GM12878 (cell line): ENCODE results near the gene DNAI4. TPM values are rescaled to one million over a fixed set of nuclear protein-coding genes. Genes with fewer than 3 reads are reported as not detected.

Experiments
- ATAC-seq: fragments of 200-7000 bp; cut with Tn5 transposase; 3 replicates; pipeline ENCODE4 v1.9.1; 2020; ENCODE audit warnings: mild to moderate bottlenecking, moderate library complexity
- BruUV-seq: library from RNA; stranded (reverse); fragments of 400-500 nt; replicated peaks from 2 replicates; lab custom pipeline; 2021; lab: Mats Ljungman, UMichigan
- CTCF ChIA-PET: fragments of 300-600 bp; sonication (Branson Sonifier 250); formaldehyde crosslinking; extraction: SDS; loops from one replicate; lab custom pipeline; 2021; ENCODE audit warnings: inconsistent platforms; lab: Yijun Ruan, JAX
- POLR2A ChIA-PET: fragments of 350-600 bp; formaldehyde crosslinking; extraction: SDS; loops from one replicate; lab custom pipeline; 2021; ENCODE audit warnings: inconsistent platforms; lab: Charles Lee
- RAD21 ChIA-PET: fragments of 300-600 bp; sonication (Branson Sonifier 250); formaldehyde crosslinking; loops from one replicate; lab custom pipeline; 2023; ENCODE audit warnings: antibody characterized with exemption; ENCODE audit not compliant: unreplicated experiment; lab: Charles Lee
- SMC1A ChIA-PET: fragments of 300-600 bp; sonication (Branson Sonifier 250); formaldehyde crosslinking; loops from one replicate; lab custom pipeline; 2023; ENCODE audit not compliant: unreplicated experiment, uncharacterized antibody; lab: Charles Lee
- DNase-seq: peaks from one replicate; pipeline ENCODE4 v3.0.0-alpha.2; 2011; ENCODE audit warnings: low read depth, low spot score
- FAIRE-seq: peaks from 3 replicates; lab custom pipeline; 2011; peaks lifted over from hg19 to GRCh38; lab: Jason Lieb, UNC
- H2AFZ ChIP-seq: 2 replicates; pipeline ENCODE4 v1.6.0; 2011; ENCODE audit warnings: low read depth, low read length, control low read depth; ENCODE audit not compliant: control insufficient read depth
- H3K27ac ChIP-seq: 2 replicates; pipeline ENCODE4 v1.5.1; 2011; ENCODE audit warnings: control low read depth; ENCODE audit not compliant: control insufficient read depth, insufficient read depth
- H3K27me3 ChIP-seq, 2 experiments: replicated peaks in 1 of 2; 2 replicates each; pipeline versions ENCODE4 v1.6.0 to v1.6.1; 2011; ENCODE audit warnings: low read length in 1 of 2; ENCODE audit not compliant: control insufficient read depth in 2 of 2, insufficient read depth in 2 of 2
- H3K36me3 ChIP-seq, 2 experiments: 2 replicates each; pipeline ENCODE4 v1.5.1; 2011; ENCODE audit warnings: low read length in 1 of 2; ENCODE audit not compliant: control insufficient read depth in 2 of 2, insufficient read depth in 2 of 2
- H3K4me1 ChIP-seq: 2 replicates; pipeline ENCODE4 v1.6.1; 2011; ENCODE audit warnings: mild to moderate bottlenecking, low read length, moderate library complexity, mixed read lengths; ENCODE audit not compliant: control insufficient read depth, insufficient read depth
- H3K4me2 ChIP-seq: 2 replicates; pipeline ENCODE4 v1.6.0; 2011; ENCODE audit warnings: control low read depth; ENCODE audit not compliant: control insufficient read depth, insufficient read depth
- H3K4me3 ChIP-seq: fragments of 200-600 bp; sonication (generic); 2 replicates; pipeline ENCODE4 v1.5.1; 2016
- H3K79me2 ChIP-seq: 2 replicates; pipeline ENCODE4 v1.6.0; 2011; ENCODE audit warnings: low read length; ENCODE audit not compliant: control insufficient read depth, insufficient read depth
- H3K9ac ChIP-seq: 2 replicates; pipeline ENCODE4 v1.8.0; 2011; ENCODE audit warnings: low read length, control low read depth, mixed read lengths; ENCODE audit not compliant: control insufficient read depth, insufficient read depth
- H3K9me3 ChIP-seq: replicated peaks from 3 replicates; pipeline ENCODE4 v1.5.1; 2011; ENCODE audit warnings: mild to moderate bottlenecking, low read length; ENCODE audit not compliant: control insufficient read depth, insufficient read depth
- H4K20me1 ChIP-seq: 2 replicates; pipeline ENCODE4 v1.6.0; 2011; ENCODE audit not compliant: control insufficient read depth, insufficient read depth
- BRCA1 ChIP-seq: IDR thresholded peaks from 2 replicates; pipeline ENCODE4 v1.6.1; 2011; ENCODE audit warnings: low read depth, low read length, improper control_type of control experiment
- CEBPB ChIP-seq, 2 experiments: fragments of 150-350 bp in 1 of 2; IDR thresholded peaks; 2 replicates each; pipeline ENCODE4 v1.6.1; 2012 to 2014; ENCODE audit warnings: low read depth in 2 of 2, low read length in 2 of 2, borderline replicate concordance in 1 of 2, inconsistent platforms in 1 of 2
- ETV6 ChIP-seq, 2 experiments: fragments of 450-650 bp in 1 of 2; IDR thresholded peaks in 1 of 2; conservative IDR thresholded peaks in 1 of 2; 2 replicates each; pipeline ENCODE4 v1.6.1; 2014; ENCODE audit warnings: antibody characterized with exemption in 1 of 2, borderline replicate concordance in 1 of 2, low read depth in 1 of 2, mild to moderate bottlenecking in 1 of 2, moderate library complexity in 1 of 2
- HDAC2 ChIP-seq: fragments of 200-600 bp; sonication (generic); IDR thresholded peaks from 2 replicates; pipeline ENCODE4 v1.6.1; 2017
- HDAC6 ChIP-seq: fragments of 200-600 bp; sonication (generic); IDR thresholded peaks from one replicate; pipeline ENCODE4 v1.8.0; 2017; ENCODE audit warnings: antibody characterized with exemption; ENCODE audit not compliant: unreplicated experiment
- IKZF1 ChIP-seq: fragments of 450-650 bp; conservative IDR thresholded peaks from 2 replicates; pipeline ENCODE4 v1.6.1; 2017; ENCODE audit warnings: antibody characterized with exemption, mild to moderate bottlenecking
- NRF1 ChIP-seq: conservative IDR thresholded peaks from 2 replicates; pipeline ENCODE4 v1.6.1; 2011; ENCODE audit warnings: mild to moderate bottlenecking, low read depth, low read length, improper control_type of control experiment
- PAX8 ChIP-seq: fragments of 450-650 bp; IDR thresholded peaks from 2 replicates; pipeline ENCODE4 v1.6.1; 2017; ENCODE audit warnings: mild to moderate bottlenecking, moderate library complexity
- POLR2AphosphoS2 ChIP-seq: IDR thresholded peaks from 2 replicates; pipeline ENCODE4 v1.6.1; 2011; ENCODE audit warnings: low read depth, mild to moderate bottlenecking, low read length, improper control_type of control experiment, moderate library complexity
- POLR2AphosphoS5 ChIP-seq: IDR thresholded peaks from 2 replicates; pipeline ENCODE4 v1.6.1; 2011; ENCODE audit warnings: mild to moderate bottlenecking, low read length, inconsistent platforms
- RCOR1 ChIP-seq: conservative IDR thresholded peaks from 2 replicates; pipeline ENCODE4 v1.6.1; 2012; ENCODE audit warnings: low read depth, low read length, improper control_type of control experiment
- RELA ChIP-seq: fragments of 450-650 bp; IDR thresholded peaks from 2 replicates; pipeline ENCODE4 v1.8.0; 2014; ENCODE audit warnings: borderline replicate concordance; ENCODE audit not compliant: partially characterized antibody
- SPI1 ChIP-seq: IDR thresholded peaks from 2 replicates; pipeline ENCODE4 v1.6.1; 2011; ENCODE audit warnings: low read depth, mild to moderate bottlenecking, low read length, moderate library complexity, borderline replicate concordance; ENCODE audit not compliant: insufficient read depth
- SREBF2 ChIP-seq: IDR thresholded peaks from 2 replicates; pipeline ENCODE4 v1.6.1; 2012; ENCODE audit warnings: mild to moderate bottlenecking, low read length
- TBL1XR1 ChIP-seq: IDR thresholded peaks from 2 replicates; pipeline ENCODE4 v1.6.1; 2012; ENCODE audit warnings: low read depth, low read length, improper control_type of control experiment
- YBX1 ChIP-seq: fragments of 450-650 bp; IDR thresholded peaks from 2 replicates; pipeline ENCODE4 v1.6.1; 2016; ENCODE audit warnings: antibody characterized with exemption
- WGBS: methylation state at CpG from one replicate; pipeline ENCODE4 v1.1.6; 2016; ENCODE audit warnings: low lambda C conversion rate; ENCODE audit not compliant: insufficient replicate concordance, insufficient coverage; ENCODE audit errors: missing lambda C conversion rate; 5-methylcytosine and 5-hydroxymethylcytosine counted together
- in situ Hi-C: fragments of 300-500 bp; cut with MboI; formaldehyde crosslinking; loops from 9 replicates; pipeline ENCODE4 v1.14.3; 2018; ENCODE audit warnings: mixed read lengths
- intact Hi-C: fragments of 100-400 bp; cut with micrococcal nuclease; formaldehyde crosslinking; loops from one replicate; pipeline ENCODE4 v1.14.2; 2022; ENCODE audit not compliant: unreplicated experiment
- polyA plus RNA-seq, 11 experiments: library from polyadenylated mRNA; depleted of rRNA in 4 of 11; unstranded in 6 of 11; stranded (reverse) in 5 of 11; fragments of >200 nt; fragmentation: Nextera tagmentation in 4 of 11; fragmentation: Illumina TruSeq in 1 of 11; extraction: Ambion mirVana in 4 of 11; extraction: Trizol in 1 of 11; gene quantifications; 1 replicate in 1 of 11; 2 replicates in 10 of 11; pipeline versions ENCODE4 v1.2.1 to v1.2.3, GENCODE V29; 2011 to 2016; ENCODE audit warnings: inconsistent platforms in 2 of 11, missing spikeins in 2 of 11, low read depth in 1 of 11
- total RNA-seq, 4 experiments: library from RNA; depleted of rRNA in 3 of 4; stranded (reverse); fragments of >200 nt in 3 of 4; fragmentation: Illumina TruSeq in 1 of 4; extraction: Trizol in 1 of 4; gene quantifications; 2 replicates each; pipeline versions ENCODE4 v1.2.1 to v1.2.3, GENCODE V29; 2013 to 2021
- TF ChIP-seq, protein P1 (sequence below): fragments of 450-650 bp; IDR thresholded peaks from 2 replicates; pipeline ENCODE4 v1.6.1; 2016; ENCODE audit warnings: mild to moderate bottlenecking
- TF ChIP-seq, protein P2 (sequence below): fragments of 450-650 bp; IDR thresholded peaks from 2 replicates; pipeline ENCODE4 v1.6.1; 2017; ENCODE audit warnings: low read depth, mild to moderate bottlenecking, moderate library complexity
- TF ChIP-seq, protein P3 (sequence below): IDR thresholded peaks from 2 replicates; pipeline ENCODE4 v1.6.1; 2011; ENCODE audit warnings: low read depth, mild to moderate bottlenecking, low read length, moderate library complexity, borderline replicate concordance; ENCODE audit errors: extremely low read depth
- TF ChIP-seq, protein P4 (sequence below): fragments of 450-650 bp; IDR thresholded peaks from 2 replicates; pipeline ENCODE4 v1.6.1; 2014; ENCODE audit warnings: mild to moderate bottlenecking

DNAI4 gene
- total and polyA plus RNA-seq, 10 of the 15 experiments (the other 5 are each of a cell fraction or from before 2014, with no cell fraction given): 0.13 to 2.3 (median 0.27) TPM; not detected in 1

DNA sequence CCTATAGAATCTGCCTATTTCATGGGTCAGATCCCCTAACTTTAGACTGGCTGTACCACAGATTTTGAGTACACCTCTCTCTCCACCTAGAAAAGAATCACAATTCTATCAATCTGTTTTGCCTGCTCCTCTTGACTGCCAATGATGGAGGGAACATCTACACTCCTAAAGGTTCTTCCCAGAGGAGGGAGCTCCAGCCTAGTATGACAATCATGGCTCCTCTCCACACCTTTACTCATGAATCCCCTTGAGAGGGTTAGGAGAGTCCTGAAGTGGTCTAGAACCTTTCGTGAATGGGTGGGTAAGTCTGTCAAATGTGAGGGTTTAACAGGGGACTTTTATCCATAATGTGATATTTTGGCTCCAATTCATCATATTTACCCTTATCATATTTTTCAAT is 48.0 kb downstream of the DNAI4 start (continued):
- TF ChIP-seq, protein P1, sequence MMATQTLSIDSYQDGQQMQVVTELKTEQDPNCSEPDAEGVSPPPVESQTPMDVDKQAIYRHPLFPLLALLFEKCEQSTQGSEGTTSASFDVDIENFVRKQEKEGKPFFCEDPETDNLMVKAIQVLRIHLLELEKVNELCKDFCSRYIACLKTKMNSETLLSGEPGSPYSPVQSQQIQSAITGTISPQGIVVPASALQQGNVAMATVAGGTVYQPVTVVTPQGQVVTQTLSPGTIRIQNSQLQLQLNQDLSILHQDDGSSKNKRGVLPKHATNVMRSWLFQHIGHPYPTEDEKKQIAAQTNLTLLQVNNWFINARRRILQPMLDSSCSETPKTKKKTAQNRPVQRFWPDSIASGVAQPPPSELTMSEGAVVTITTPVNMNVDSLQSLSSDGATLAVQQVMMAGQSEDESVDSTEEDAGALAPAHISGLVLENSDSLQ: no peak
- TF ChIP-seq, protein P2, sequence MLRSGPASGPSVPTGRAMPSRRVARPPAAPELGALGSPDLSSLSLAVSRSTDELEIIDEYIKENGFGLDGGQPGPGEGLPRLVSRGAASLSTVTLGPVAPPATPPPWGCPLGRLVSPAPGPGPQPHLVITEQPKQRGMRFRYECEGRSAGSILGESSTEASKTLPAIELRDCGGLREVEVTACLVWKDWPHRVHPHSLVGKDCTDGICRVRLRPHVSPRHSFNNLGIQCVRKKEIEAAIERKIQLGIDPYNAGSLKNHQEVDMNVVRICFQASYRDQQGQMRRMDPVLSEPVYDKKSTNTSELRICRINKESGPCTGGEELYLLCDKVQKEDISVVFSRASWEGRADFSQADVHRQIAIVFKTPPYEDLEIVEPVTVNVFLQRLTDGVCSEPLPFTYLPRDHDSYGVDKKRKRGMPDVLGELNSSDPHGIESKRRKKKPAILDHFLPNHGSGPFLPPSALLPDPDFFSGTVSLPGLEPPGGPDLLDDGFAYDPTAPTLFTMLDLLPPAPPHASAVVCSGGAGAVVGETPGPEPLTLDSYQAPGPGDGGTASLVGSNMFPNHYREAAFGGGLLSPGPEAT: no peak
- no peak for TF ChIP-seq SREBF2
- no peak for TF ChIP-seq POLR2AphosphoS5

DNA sequence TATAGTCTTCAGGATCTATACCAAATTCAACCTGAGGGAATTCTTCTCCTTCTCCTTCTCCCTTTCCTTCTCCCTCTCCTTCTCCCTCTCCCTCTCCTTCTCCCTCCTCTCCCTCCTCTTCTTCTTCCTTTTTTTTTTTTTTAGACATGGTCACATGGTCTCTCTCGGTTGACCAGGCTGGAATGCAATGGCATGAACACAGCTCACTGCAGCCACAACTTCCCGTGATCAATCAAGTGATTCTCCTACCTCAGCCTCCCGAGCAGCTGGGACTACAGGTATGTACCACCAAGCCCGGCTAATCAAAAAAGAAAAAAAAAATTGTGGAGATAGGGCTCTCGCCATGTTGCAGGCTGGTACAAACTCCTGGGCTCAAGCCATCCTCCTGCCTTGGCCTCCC is 51.5 kb downstream of the DNAI4 start:
- no peak for FAIRE-seq
- intact Hi-C loops: no loop called here
- Histone ChIP-seq H3K79me2 (no peaks in the 10 kb centered on the region), H3K4me2 (no peak overlapping the region), H3K4me3 (no peak overlapping the region), H2AFZ (no peak overlapping the region), H3K27me3 (no peaks in the 10 kb centered on the region), H4K20me1 (no peaks in the 10 kb centered on the region), H3K4me1 (no peaks in the 10 kb centered on the region), H3K27ac (no peak overlapping the region), H3K9me3 (no peaks in the 10 kb centered on the region), H3K36me3 (no peaks in the 10 kb centered on the region)
- ChIA-PET SMC1A (no interaction called here), CTCF (no interaction called here), POLR2A (no interaction called here)
- no peak for DNase-seq
- BruUV-seq: no TSS peak
- ATAC-seq: no peak
- in situ Hi-C loops: no loop called here
- 15% methylated on average over 5 of the region's 5 CpGs for WGBS
- no peak for TF ChIP-seq ETV6 (conservative IDR thresholded peaks at IDR 0.05 in 1 of 2, IDR thresholded peaks at IDR 0.05 in 1 of 2; ENCODE audit: borderline replicate concordance in 1 of 2, low read depth in 1 of 2)
- TF ChIP-seq PAX8: no peak
- no peak for TF ChIP-seq HDAC2
- TF ChIP-seq, protein P3, sequence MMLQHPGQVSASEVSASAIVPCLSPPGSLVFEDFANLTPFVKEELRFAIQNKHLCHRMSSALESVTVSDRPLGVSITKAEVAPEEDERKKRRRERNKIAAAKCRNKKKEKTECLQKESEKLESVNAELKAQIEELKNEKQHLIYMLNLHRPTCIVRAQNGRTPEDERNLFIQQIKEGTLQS: no peak
- no peak for TF ChIP-seq RELA
- no peak for TF ChIP-seq RCOR1
- TF ChIP-seq IKZF1: no peak
- TF ChIP-seq SPI1: no peak
- no peak for TF ChIP-seq NRF1
- TF ChIP-seq POLR2AphosphoS2: no peak
- TF ChIP-seq BRCA1: no peak
- no peak for TF ChIP-seq HDAC6
- no peak for TF ChIP-seq YBX1
- TF ChIP-seq CEBPB (IDR thresholded peaks at IDR 0.05; ENCODE audit: borderline replicate concordance in 1 of 2, low read depth in 2 of 2, low read length in 2 of 2): no peak
- TF ChIP-seq, protein P4, sequence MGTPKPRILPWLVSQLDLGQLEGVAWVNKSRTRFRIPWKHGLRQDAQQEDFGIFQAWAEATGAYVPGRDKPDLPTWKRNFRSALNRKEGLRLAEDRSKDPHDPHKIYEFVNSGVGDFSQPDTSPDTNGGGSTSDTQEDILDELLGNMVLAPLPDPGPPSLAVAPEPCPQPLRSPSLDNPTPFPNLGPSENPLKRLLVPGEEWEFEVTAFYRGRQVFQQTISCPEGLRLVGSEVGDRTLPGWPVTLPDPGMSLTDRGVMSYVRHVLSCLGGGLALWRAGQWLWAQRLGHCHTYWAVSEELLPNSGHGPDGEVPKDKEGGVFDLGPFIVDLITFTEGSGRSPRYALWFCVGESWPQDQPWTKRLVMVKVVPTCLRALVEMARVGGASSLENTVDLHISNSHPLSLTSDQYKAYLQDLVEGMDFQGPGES: no peak
- TF ChIP-seq TBL1XR1: no peak
- TF ChIP-seq, all 136 proteins: peak for 0
- no peak overlapping the region for H3K9ac ChIP-seq
- RAD21 ChIA-PET: no interaction called here
